HG03432 (cell line): Measurements from ENCODE around the gene PTPN4.

Source experiments
- ATAC-seq: cut with Tn5 transposase; IDR thresholded peaks from one replicate; pipeline ENCODE4 v1.9.1; 2021; ENCODE audit warnings: mild to moderate bottlenecking, moderate library complexity; ENCODE audit not compliant: unreplicated experiment

The PTPN4 gene

DNA sequence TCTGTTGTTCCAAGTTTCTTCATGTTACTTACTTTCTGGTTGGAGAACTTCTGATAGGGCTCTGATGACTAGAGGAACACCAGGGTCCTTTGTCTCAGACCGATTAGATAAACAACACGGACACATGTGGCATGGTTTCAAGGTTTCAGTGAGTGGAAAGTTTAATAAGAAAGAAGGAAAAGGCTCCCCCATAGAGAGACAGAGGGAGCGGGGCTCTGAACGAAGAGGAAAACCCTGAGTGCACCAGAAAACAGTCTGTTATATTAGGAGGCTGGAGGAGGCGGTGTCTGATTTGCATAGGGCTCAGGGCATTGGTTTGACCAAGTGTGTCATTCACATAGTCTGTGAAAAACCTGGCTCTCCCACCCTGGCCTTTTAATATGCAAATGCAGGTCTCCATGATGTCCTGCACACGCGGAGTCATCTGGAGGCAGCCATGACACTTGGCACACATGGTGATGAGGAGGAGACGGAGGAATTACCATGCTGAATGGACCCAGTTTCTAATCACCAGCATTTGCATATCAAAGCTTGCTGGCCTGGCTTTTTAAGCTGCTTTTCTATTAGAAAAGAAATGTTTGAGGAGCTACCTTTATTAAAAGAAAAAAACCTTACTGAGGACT is 94.2 kb downstream of the PTPN4 start:
- no peak for ATAC-seq

DNA sequence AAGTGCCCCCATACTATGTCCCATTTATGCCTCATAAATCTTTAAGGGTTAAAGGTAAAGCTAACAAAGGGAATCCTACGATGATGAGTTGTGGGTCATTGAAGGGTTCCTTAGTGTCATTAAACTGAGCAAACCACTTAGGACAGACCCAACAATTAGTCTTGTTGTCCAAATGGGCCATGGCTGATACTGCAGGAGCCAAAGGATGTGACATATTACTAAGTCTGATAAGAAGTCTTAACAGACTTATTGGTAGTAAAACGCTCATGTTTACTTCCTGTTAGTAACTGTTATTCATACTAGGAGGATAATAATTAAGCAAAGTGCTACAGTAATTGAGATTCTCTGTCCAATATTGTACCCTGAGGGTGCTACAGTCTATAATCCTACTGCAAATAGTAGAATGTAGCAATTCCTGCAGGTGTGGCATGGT is 96.8 kb downstream of the PTPN4 start:
- ATAC-seq: no peak

- no peak for ATAC-seq
Measured at GRCh38 chr2:119857742-119858141, 98.0 kb downstream of the PTPN4 start.

DNA sequence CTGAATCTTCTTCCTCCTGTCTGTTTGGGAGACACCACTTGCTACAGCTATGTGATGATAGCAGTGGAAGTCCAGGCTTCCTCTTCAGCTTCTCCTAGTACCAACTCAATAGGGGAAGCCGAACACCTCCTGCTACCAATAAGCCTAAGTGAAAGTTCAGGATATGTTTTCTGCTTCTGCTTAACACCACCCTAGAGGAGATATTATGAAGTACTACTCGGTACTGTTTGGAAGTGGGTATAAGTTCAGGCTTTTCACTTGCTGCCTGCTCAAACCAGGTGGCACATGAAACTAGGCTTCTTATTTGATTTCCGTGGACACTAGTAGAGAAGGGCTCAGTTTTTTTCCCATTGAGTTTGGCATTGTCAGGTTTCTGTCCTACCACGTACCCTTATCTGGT is 99.8 kb downstream of the PTPN4 start:
- no peak for ATAC-seq

DNA sequence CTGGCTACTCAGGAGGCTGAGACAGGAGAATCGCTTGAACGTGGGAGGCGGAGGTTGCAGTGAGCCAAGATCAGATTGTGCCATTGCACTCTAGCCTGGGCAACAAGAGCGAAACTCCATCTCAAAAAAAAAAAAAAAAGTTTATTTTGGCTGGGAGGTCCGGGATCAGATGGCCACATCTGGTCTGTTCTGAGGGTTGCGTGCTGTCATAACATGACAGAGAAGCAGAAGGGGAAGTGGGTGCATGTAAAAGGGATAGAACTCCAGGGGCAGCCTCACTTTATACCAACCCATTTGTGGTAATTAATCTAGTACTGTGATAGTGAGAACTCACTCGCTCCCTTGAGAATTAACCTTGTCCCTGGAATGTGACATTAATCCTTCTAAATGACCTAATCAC is 101.2 kb downstream of the PTPN4 start:
- ATAC-seq: no peak

- peak; percentile 86 for ATAC-seq
Measured at GRCh38 chr2:119862127-119862889, 102.6 kb downstream of the PTPN4 start.

DNA sequence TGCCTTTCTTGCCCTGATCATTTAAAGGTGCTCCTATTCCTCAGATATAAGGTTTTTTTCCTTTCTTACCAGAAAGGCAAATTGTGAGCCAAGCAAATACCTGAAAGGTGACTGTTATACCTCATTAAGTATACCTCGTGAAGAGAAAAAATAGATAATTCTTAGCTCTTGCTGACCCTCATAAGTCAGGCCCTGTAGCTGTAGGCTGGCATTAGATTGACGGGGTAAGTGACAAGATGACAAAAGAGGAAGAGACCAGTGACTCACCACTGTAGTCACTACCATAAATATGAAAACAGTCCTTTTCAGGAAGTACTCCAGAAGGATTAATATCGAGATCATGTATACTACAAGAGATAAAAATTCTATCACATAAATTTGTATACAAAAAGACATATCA is 104.6 kb downstream of the PTPN4 start:
- peak; percentile 64 for ATAC-seq

- ATAC-seq: no peak
Measured at GRCh38 chr2:119871725-119872124, 112.0 kb downstream of the PTPN4 start.

DNA sequence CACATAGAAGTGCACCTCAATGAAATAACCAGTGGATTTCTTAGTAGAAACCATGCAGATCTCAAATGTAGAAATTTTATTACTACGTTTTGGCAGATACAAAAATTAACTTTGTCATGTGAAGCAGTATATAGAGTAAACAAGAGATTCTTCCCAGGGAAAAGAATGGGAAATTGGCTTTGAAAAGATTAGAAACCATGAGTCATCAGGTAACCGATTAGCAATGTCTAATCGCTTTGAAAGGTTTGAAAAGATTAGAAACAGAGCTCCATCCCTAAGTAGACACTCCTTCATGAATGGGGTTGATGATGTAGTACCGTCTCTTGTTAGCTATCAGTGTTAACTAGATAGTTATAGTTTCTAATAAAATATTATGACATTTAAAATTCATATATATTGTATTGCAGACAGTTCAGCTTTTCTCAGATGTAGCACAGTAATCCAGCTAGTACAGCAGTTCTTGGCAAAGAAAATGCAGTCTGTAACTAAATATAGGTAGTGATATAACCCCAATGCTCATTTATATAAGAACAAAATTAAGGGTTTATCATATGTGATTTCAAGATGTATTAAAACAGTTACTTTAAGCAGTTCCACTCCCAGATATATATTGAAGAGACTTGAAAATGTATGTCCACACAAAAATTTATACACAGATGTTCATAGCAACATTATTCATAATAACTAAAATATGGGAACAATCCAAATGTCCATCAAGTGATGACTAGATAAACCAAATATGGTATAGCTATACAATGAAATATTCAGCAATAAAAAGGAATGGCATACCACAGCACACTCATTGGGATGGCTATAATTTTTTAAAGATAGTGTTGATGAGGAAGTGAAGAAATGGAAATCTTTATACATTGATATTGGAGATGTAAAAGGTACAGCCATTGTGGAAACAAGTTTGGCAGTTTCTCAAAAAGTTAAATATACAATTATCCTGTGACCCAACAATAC is 113.9 kb downstream of the PTPN4 start:
- no peak for ATAC-seq

DNA sequence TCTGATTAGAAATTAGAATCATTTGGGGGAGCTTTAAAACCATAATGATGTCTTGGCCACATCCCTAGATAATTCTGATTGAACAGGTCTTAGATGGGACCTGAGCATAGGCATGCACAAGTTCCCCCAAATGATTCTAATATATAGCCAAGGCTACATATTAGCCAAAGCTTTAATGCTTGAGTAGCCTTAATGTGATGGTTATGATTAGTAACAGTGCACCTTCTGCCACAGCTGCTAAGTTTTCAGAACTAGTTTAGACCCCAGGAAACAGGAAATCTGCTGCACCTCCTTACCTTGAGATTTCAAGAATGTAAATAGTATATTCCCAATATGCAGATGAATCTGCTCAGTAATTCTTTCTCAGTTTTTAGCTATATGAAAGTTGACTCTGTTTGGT is 119.8 kb downstream of the PTPN4 start:
- ATAC-seq: peak; percentile 69

DNA sequence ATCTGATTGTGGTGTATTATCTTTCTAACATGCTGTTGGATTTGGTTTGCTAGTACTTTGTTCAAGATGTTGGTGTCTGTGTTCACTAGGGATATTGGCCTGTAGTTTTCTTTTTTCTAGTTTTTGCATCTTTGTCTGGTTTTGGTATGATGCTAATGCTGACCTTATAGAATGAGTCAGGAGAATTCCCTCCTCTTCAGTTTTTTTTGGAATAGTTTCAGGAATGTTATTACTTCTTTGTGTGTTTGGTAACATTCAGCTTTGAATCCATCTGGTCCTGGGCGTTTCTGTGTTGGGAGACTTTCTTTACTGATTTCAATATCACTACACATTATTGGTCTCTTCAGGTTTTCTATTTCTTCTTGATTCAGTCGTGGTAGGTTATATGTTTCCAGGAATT is 129.0 kb downstream of the PTPN4 start:
- ATAC-seq: no peak

- ATAC-seq: no peak
Measured at GRCh38 chr2:119897736-119898395, 138.1 kb downstream of the PTPN4 start.

- ATAC-seq: no peak
Measured at GRCh38 chr2:119901013-119901412, 141.3 kb downstream of the PTPN4 start.

DNA sequence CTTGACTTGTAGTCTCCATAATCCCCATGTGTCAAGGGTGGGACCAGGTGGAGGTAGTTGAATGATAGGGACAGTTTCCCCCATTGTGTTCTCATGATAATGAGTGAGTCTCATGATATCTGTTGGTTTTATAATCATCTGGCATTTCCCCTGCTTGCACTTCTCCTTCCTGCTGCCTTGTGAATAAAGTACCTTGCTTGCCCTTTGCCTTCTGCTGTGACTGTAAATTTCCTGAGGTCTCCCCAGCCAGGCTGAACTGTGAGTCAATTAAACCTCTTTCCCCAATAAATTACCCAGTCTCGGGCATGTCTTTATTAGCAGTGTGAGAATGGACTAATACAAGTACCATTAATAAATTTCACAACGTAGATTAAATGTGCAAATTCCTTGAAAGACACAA is 150.8 kb downstream of the PTPN4 start:
- ATAC-seq: no peak

- ATAC-seq: no peak
Measured at GRCh38 chr2:119914266-119914665, 154.5 kb downstream of the PTPN4 start.

DNA sequence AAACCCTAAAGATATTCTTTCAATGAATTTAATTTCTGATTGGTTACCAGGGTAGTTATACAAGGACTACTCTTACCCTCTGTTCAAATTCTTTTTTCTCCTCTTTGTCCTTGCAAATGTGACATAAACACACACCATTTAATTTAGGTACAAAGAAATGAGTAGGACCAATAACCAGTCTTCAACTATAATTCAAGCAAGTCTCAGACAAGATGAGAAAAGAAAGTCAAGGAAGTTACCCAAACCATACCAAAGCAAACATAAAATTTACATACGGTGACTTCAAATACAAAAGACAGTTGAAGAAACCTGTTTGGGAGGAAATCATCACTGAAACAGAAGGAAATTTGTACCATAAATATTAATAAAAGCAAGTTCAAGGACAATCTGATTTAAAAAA is 162.1 kb downstream of the PTPN4 start:
- no peak for ATAC-seq

GRCh38 chr2:119922699-119923098 is 163.0 kb downstream of the PTPN4 start:
- ATAC-seq: no peak

- no peak for ATAC-seq
Measured at GRCh38 chr2:119929537-119929936, 169.8 kb downstream of the PTPN4 start.

GRCh38 chr2:119932809-119933208 is 173.1 kb downstream of the PTPN4 start:
- no peak for ATAC-seq

GRCh38 chr2:119934319-119934718 is 174.6 kb downstream of the PTPN4 start:
- no peak for ATAC-seq

DNA sequence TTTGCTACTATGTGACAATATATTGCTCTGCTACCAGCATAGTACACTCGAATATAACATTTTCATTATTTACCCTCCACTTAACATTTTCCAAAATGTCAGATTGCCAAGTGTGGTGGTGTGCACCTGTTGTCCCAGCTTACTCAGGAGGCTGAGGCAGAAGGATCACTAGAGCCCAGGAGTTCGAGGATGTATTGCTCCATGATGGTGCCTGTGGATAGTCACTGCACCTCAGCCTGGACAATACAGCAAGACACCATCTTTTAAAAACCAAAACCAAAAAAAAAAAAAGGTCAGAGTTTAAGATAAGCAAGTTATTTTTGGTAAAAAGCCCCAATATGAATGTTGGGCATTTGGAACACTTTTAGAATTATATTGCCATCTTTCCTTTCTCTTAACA is 178.0 kb downstream of the PTPN4 start:
- ATAC-seq: no peak
